DND-41 (cell line): ENCODE measurements around the gene PTPRN.

ENCODE experiments used
- ATAC-seq: fragments of 200-7000 bp; cut with Tn5 transposase; 3 replicates; pipeline ENCODE4 v1.9.1; 2021; ENCODE audit warnings: low read depth; ENCODE audit not compliant: insufficient read depth
- DNase-seq: peaks from one replicate; pipeline ENCODE4 v3.0.0-alpha.2; 2020
- H2AFZ ChIP-seq: 2 replicates; pipeline ENCODE4 v1.6.0; 2012; ENCODE audit warnings: low read depth, low read length
- H3K27ac ChIP-seq: 2 replicates; pipeline ENCODE4 v1.5.1; 2012; ENCODE audit warnings: low read length, inconsistent platforms
- H3K27me3 ChIP-seq: fragments of 200-600 bp; sonication (generic); 2 replicates; pipeline ENCODE4 v1.6.0; 2012; ENCODE audit warnings: low read length, mild to moderate bottlenecking, inconsistent platforms; ENCODE audit not compliant: insufficient read depth, poor library complexity
- H3K36me3 ChIP-seq: 2 replicates; pipeline ENCODE4 v1.5.1; 2012; ENCODE audit warnings: low read length, inconsistent platforms; ENCODE audit not compliant: insufficient read depth
- H3K4me1 ChIP-seq: 2 replicates; pipeline ENCODE4 v1.5.1; 2012; ENCODE audit warnings: mild to moderate bottlenecking, low read length; ENCODE audit not compliant: insufficient read depth
- H3K4me2 ChIP-seq: 2 replicates; pipeline ENCODE4 v1.6.0; 2012; ENCODE audit warnings: mild to moderate bottlenecking, moderate library complexity, low read length, inconsistent platforms; ENCODE audit not compliant: insufficient read depth
- H3K4me3 ChIP-seq, 2 experiments: fragments of 200-600 bp in 1 of 2; shearing (Covaris generic) in 1 of 2; 2 replicates each; pipeline ENCODE4 v1.5.1; 2012 to 2016; ENCODE audit warnings: inconsistent platforms in 2 of 2, low read length in 2 of 2, mild to moderate bottlenecking in 2 of 2, low read depth in 1 of 2, moderate library complexity in 1 of 2
- H3K79me2 ChIP-seq: 2 replicates; pipeline ENCODE4 v1.6.0; 2012; ENCODE audit warnings: low read length, inconsistent platforms; ENCODE audit not compliant: insufficient read depth
- H3K9ac ChIP-seq: 2 replicates; pipeline ENCODE4 v1.6.0; 2012; ENCODE audit warnings: low read depth, mild to moderate bottlenecking, inconsistent platforms, low read length, moderate library complexity
- H3K9me3 ChIP-seq: 2 replicates; pipeline ENCODE4 v1.5.1; 2012; ENCODE audit warnings: low read length, moderate library complexity, mild to moderate bottlenecking, inconsistent platforms; ENCODE audit not compliant: insufficient read depth, severe bottlenecking
- H4K20me1 ChIP-seq: 2 replicates; pipeline ENCODE4 v1.6.0; 2012; ENCODE audit warnings: low read length; ENCODE audit not compliant: insufficient read depth
- CTCF ChIP-seq: IDR thresholded peaks from 2 replicates; pipeline ENCODE4 v1.5.1; 2012; ENCODE audit warnings: borderline replicate concordance, low read length, moderate library complexity, mild to moderate bottlenecking; ENCODE audit not compliant: poor library complexity, severe bottlenecking; ENCODE audit errors: extremely low read depth
- EZH2 ChIP-seq: IDR thresholded peaks from 3 replicates; pipeline ENCODE4 v1.6.1; 2012; ENCODE audit warnings: borderline replicate concordance, low read depth, mild to moderate bottlenecking, moderate library complexity, low read length, inconsistent platforms; ENCODE audit not compliant: severe bottlenecking

The PTPRN gene

GRCh38 chr2:219280651-219281050, 28.6 kb downstream of the PTPRN start:
- H3K27ac ChIP-seq: no peak overlapping the region
- no peak for TF ChIP-seq EZH2
- TF ChIP-seq CTCF: no peak
- H3K79me2 ChIP-seq: no peaks in the 10 kb centered on the region
- H2AFZ ChIP-seq: no peak overlapping the region
- no peaks in the 10 kb centered on the region for H3K9me3 ChIP-seq
- H3K36me3 ChIP-seq: 0 out of 2 replicates have a peak, but pooled peaks cover 8% of the 10 kb centered on the region
- no peak overlapping the region for H3K4me3 ChIP-seq
- H3K27me3 ChIP-seq: no peaks in the 10 kb centered on the region
- DNase-seq (no peak), ATAC-seq (no peak)
- no peak overlapping the region for H3K9ac ChIP-seq
- H4K20me1 ChIP-seq: peaks cover 4% of the 10 kb centered on the region
- H3K4me1 ChIP-seq: peaks cover 27% of the 10 kb centered on the region
- peak overlapping the region; percentile 12; the same call in 1 of the 2 replicates for H3K4me2 ChIP-seq

DNA sequence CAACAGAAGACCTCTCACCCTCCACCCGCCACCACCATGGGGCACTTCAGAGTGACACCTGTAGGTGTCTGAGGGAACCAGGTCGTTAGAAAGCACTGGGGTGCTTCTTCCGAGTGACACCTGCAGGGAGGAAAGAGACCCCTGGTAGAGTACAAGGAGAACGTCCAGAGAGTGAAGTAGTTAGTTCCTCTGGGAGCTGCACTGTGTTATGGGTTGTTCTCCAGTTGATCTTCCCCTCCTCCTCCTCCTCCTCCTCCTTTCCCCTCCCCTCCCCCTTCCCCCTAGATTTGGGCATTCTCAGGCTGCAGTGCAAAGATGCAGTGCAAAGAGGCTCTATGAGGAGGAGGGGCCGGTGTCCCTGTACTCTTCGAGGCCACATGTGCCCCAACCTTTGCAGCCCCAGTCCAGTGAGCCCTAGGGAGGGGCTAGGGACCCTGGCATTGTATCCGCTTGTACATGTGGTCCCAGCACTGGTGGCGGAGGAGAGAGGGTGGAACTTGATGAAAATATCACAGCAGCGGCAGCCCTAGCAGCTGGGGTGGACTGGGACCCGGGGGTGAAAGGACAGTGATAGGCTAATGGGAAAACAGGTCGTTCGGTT, 29.2 kb downstream of the PTPRN start:
- H2AFZ ChIP-seq: peak overlapping the region; percentile 53
- TF ChIP-seq EZH2: no peak
- TF ChIP-seq CTCF: peak; percentile 45

GRCh38 chr2:219279151-219279915, 29.9 kb downstream of the PTPRN start, which contains the start of gene DNAJB2:
Gene DNAJB2 (plus strand): TSS chr2:219279366. CDS start chr2:219279834, 468 bp downstream.
- peaks cover 4% of the 10 kb centered on the region; the same call in 1 of the 2 replicates for H4K20me1 ChIP-seq
- H3K36me3 ChIP-seq: 0 out of 2 replicates have a peak, but pooled peaks cover 4% of the 10 kb centered on the region
- peak; percentile 95 for ATAC-seq
- DNase-seq: peak; percentile 98
- H3K9ac ChIP-seq: peak within 1 kb of the TSS; percentile 64
- no peaks in the 10 kb centered on the region for H3K27me3 ChIP-seq
- H3K4me2 ChIP-seq: peak within 1 kb of the TSS; percentile 96
- no peaks in the 10 kb centered on the region for H3K79me2 ChIP-seq
- H2AFZ ChIP-seq: peak within 1 kb of the TSS; percentile 54
- peak within 1 kb of the TSS; percentile 25 to 60; a peak in 3 of 4 replicates for H3K4me3 ChIP-seq
- H3K9me3 ChIP-seq: no peaks in the 10 kb centered on the region
- peaks cover 27% of the 10 kb centered on the region for H3K4me1 ChIP-seq
- TF ChIP-seq EZH2 (no peak), CTCF (no peak)
- peak within 1 kb of the TSS; percentile 61 for H3K27ac ChIP-seq

More for the DNA sequence above, 29.2 kb downstream of the PTPRN start:
- DNase-seq (no peak), ATAC-seq (no peak)
- Histone ChIP-seq H3K4me1 (peaks cover 27% of the 10 kb centered on the region), H3K9ac (peak overlapping the region; percentile 64), H3K4me3 (peak overlapping the region; percentile 25 to 60; a peak in 3 of 4 replicates), H3K9me3 (no peaks in the 10 kb centered on the region), H4K20me1 (peaks cover 4% of the 10 kb centered on the region), H3K79me2 (no peaks in the 10 kb centered on the region), H3K27ac (peak overlapping the region; percentile 57; the same call in 1 of the 2 replicates), H3K36me3 (0 out of 2 replicates have a peak, but pooled peaks cover 8% of the 10 kb centered on the region), H3K4me2 (peak overlapping the region; percentile 96), H3K27me3 (no peaks in the 10 kb centered on the region)
